Neural progenitor cell (in vitro differentiated cells): ENCODE data around the gene ABCD4.

Source experiments
- CTCF ChIP-seq: fragments of 200-600 bp; sonication (generic); IDR thresholded peaks from 2 replicates; pipeline ENCODE4 v1.5.1; 2017; ENCODE audit warnings: antibody characterized with exemption, mild to moderate bottlenecking
- EZH2 ChIP-seq: fragments of 200-600 bp; sonication (generic); IDR thresholded peaks from 2 replicates; pipeline ENCODE4 v1.6.1; 2017; ENCODE audit warnings: antibody characterized with exemption, mild to moderate bottlenecking, moderate library complexity
- EZH2phosphoT487 ChIP-seq: fragments of 200-600 bp; sonication (generic); IDR thresholded peaks from 2 replicates; pipeline ENCODE4 v1.6.1; 2017; ENCODE audit warnings: antibody characterized with exemption

- TF ChIP-seq CTCF (peak; percentile 77), EZH2 (no peak), EZH2phosphoT487 (no peak)
These were observed 45.4 kb downstream of the ABCD4 start for GRCh38 chr14:74257078-74257940.
